SU-DHL-6 (cell line): ENCODE results near the gene CHN1.

Source experiments
- H2AFZ ChIP-seq: fragments of 200-600 bp; sonication (generic); 2 replicates; pipeline ENCODE4 v1.6.1; 2014; ENCODE audit warnings: low read depth, mild to moderate bottlenecking, moderate library complexity, mixed read lengths, antibody characterized with exemption, low read length; ENCODE audit not compliant: severe bottlenecking
- H3F3A ChIP-seq: fragments of 200-600 bp; shearing (Covaris generic); 2 replicates; pipeline ENCODE4 v1.6.0; 2016; ENCODE audit warnings: antibody characterized with exemption, mild to moderate bottlenecking; ENCODE audit not compliant: insufficient read depth
- H3K27ac ChIP-seq: fragments of 200-600 bp; sonication (generic); 2 replicates; pipeline ENCODE4 v1.5.1; 2016; ENCODE audit warnings: low read depth, mild to moderate bottlenecking, low read length, moderate library complexity, mixed read lengths
- H3K27me3 ChIP-seq: fragments of 200-600 bp; sonication (generic), shearing (Covaris generic); 2 replicates; pipeline ENCODE4 v1.6.0; 2014; ENCODE audit warnings: mild to moderate bottlenecking, low read length
- H3K36me3 ChIP-seq: fragments of 200-600 bp; sonication (generic); 2 replicates; pipeline ENCODE4 v1.6.1; 2014; ENCODE audit warnings: mild to moderate bottlenecking, low read length, mixed read lengths
- H3K4me2 ChIP-seq: fragments of 300-600, 200-600 bp; shearing (Covaris generic), sonication (generic); 2 replicates; pipeline ENCODE4 v1.6.0; 2014; ENCODE audit warnings: low read length, low read depth, mild to moderate bottlenecking; ENCODE audit not compliant: poor library complexity, severe bottlenecking
- H3K4me3 ChIP-seq: fragments of 200-600 bp; sonication (generic); 2 replicates; pipeline ENCODE4 v1.5.1; 2014; ENCODE audit warnings: antibody characterized with exemption, low read length, mild to moderate bottlenecking, mixed read lengths; ENCODE audit not compliant: insufficient read depth, poor library complexity, severe bottlenecking
- H3K79me2 ChIP-seq: fragments of 200-600 bp; sonication (generic); 2 replicates; pipeline ENCODE4 v1.6.1; 2014; ENCODE audit warnings: mild to moderate bottlenecking, low read length, moderate library complexity; ENCODE audit not compliant: insufficient read depth
- H3K9ac ChIP-seq: fragments of 200-600 bp; sonication (generic); 2 replicates; pipeline ENCODE4 v1.7.0; 2014; ENCODE audit warnings: mild to moderate bottlenecking, low read length
- H3K9me2 ChIP-seq: fragments of 200-600 bp; sonication (generic); replicated peaks from 2 replicates; pipeline ENCODE4 v1.6.1; 2014; ENCODE audit warnings: low read length; ENCODE audit not compliant: insufficient read depth
- H3K9me3 ChIP-seq: fragments of 200-600 bp; sonication (generic); 2 replicates; pipeline ENCODE4 v1.6.1; 2014; ENCODE audit warnings: low read length, mixed read lengths; ENCODE audit not compliant: insufficient read depth
- H4K20me1 ChIP-seq: fragments of 200-600 bp; sonication (generic); 2 replicates; pipeline ENCODE4 v1.6.1; 2014; ENCODE audit warnings: low read depth, mild to moderate bottlenecking, antibody characterized with exemption, low read length, moderate library complexity, mixed read lengths
- EZH2phosphoT487 ChIP-seq: fragments of 200-600 bp; sonication (generic), shearing (Covaris generic); conservative IDR thresholded peaks from 2 replicates; pipeline ENCODE4 v1.6.1; 2018; ENCODE audit warnings: mild to moderate bottlenecking, antibody characterized with exemption, low read length, moderate library complexity, mixed read lengths
- TF ChIP-seq, protein P1 (sequence below): fragments of 200-600 bp; sonication (generic); IDR thresholded peaks from one replicate; pipeline ENCODE4 v1.5.1; 2017; ENCODE audit warnings: antibody characterized with exemption, mild to moderate bottlenecking, low read length, moderate library complexity; ENCODE audit not compliant: insufficient read depth, poor library complexity, severe bottlenecking

CHN1 gene

DNA sequence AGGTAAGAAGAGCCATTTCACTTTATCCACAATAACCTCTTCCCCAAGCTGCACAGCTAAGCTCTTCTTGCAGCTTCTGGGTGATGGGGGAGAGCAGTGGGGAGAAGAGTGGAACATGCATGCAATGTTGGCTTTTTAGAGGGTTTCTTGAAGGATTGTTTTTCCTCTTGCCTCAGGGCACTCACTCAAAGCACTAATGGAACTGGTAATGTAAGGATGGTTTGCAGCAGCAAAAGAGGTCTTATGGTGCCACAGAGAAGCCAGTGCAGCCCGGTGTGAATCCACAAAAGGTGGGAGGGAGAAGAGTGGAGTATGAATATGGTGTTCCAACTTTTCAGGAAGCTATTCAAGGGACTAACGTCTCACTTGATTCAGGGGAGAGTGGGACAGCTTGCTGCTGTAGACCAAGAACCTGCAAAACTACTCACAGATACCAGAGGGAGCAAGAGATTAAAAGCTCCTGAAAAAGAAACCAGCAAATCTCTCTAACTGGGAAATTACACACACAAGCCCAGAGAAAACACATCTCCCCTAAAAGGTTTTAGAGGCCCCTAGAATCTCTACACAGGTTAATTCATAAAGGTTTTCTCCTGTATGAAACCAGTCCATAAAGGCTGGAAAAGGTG is 116.4 kb downstream of the CHN1 start:
- H3K4me3 ChIP-seq: no peak overlapping the region
- no peaks in the 10 kb centered on the region for H3F3A ChIP-seq
- H3K27ac ChIP-seq: no peak overlapping the region
- H3K4me2 ChIP-seq: no peak overlapping the region
- no peaks in the 10 kb centered on the region for H3K9me2 ChIP-seq
- no peaks in the 10 kb centered on the region for H3K79me2 ChIP-seq
- no peaks in the 10 kb centered on the region for H4K20me1 ChIP-seq
- no peaks in the 10 kb centered on the region for H3K9me3 ChIP-seq
- no peaks in the 10 kb centered on the region for H3K36me3 ChIP-seq
- no peaks in the 10 kb centered on the region for H3K27me3 ChIP-seq
- H3K9ac ChIP-seq: no peak overlapping the region
- no peak for TF ChIP-seq EZH2phosphoT487
- H2AFZ ChIP-seq: no peak overlapping the region

DNA sequence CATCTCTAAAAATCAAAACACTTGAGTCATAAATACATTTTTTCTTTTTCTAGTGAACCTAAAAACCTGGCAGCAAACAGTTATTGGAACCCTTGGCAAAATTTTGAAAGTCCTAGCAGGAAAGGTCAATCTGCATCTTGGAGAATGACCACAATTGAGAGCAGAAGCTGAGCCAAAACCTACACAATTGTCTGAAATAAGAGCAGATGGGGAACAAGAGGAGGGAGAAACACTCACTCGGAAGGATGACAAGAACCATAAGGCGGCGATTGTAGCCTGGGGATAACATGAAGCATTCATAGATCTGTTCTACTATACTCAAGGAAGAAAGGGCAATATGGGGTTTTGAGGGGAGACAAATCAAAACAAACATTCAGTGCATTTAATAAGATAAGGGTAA is 117.0 kb downstream of the CHN1 start:
- Histone ChIP-seq H3K36me3 (no peaks in the 10 kb centered on the region), H3K4me2 (no peak overlapping the region)
- no peak for TF ChIP-seq EZH2phosphoT487
- TF ChIP-seq, protein P1, sequence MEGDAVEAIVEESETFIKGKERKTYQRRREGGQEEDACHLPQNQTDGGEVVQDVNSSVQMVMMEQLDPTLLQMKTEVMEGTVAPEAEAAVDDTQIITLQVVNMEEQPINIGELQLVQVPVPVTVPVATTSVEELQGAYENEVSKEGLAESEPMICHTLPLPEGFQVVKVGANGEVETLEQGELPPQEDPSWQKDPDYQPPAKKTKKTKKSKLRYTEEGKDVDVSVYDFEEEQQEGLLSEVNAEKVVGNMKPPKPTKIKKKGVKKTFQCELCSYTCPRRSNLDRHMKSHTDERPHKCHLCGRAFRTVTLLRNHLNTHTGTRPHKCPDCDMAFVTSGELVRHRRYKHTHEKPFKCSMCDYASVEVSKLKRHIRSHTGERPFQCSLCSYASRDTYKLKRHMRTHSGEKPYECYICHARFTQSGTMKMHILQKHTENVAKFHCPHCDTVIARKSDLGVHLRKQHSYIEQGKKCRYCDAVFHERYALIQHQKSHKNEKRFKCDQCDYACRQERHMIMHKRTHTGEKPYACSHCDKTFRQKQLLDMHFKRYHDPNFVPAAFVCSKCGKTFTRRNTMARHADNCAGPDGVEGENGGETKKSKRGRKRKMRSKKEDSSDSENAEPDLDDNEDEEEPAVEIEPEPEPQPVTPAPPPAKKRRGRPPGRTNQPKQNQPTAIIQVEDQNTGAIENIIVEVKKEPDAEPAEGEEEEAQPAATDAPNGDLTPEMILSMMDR: no peak

DNA sequence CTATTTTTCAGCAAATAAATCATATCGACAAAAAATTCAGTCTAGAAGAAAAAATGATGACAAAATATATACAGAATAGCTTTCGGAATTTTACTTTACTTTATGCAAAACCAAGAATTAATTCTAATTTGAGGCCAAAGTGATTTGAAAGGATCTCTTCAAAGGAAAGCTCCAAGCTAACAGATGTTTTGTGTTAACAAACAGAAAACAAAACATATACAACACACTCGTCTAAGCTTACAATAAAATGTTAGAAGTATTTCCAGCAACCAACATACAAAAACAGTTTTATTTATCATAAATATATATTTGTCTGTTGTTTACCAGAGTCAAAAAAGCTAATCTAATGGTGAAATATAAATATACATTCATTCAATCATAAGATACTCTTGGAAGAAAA is 122.8 kb downstream of the CHN1 start:
- Histone ChIP-seq H3K9me2 (no peaks in the 10 kb centered on the region), H3K79me2 (no peaks in the 10 kb centered on the region), H3K27me3 (no peaks in the 10 kb centered on the region), H3K27ac (no peak overlapping the region), H3K36me3 (no peaks in the 10 kb centered on the region), H2AFZ (no peak overlapping the region), H3K4me2 (no peak overlapping the region), H3K4me3 (no peak overlapping the region), H4K20me1 (no peaks in the 10 kb centered on the region), H3K9ac (no peak overlapping the region), H3F3A (no peaks in the 10 kb centered on the region), H3K9me3 (no peaks in the 10 kb centered on the region)
- TF ChIP-seq, protein P1: no peak
- no peak for TF ChIP-seq EZH2phosphoT487

More for the DNA sequence above, 117.0 kb downstream of the CHN1 start:
- Histone ChIP-seq H3K79me2 (no peaks in the 10 kb centered on the region), H3K9me2 (no peaks in the 10 kb centered on the region), H3K27me3 (no peaks in the 10 kb centered on the region), H4K20me1 (no peaks in the 10 kb centered on the region), H3K27ac (no peak overlapping the region), H3F3A (no peaks in the 10 kb centered on the region), H3K4me3 (no peak overlapping the region), H3K9ac (no peak overlapping the region), H2AFZ (no peak overlapping the region), H3K9me3 (no peaks in the 10 kb centered on the region)

DNA sequence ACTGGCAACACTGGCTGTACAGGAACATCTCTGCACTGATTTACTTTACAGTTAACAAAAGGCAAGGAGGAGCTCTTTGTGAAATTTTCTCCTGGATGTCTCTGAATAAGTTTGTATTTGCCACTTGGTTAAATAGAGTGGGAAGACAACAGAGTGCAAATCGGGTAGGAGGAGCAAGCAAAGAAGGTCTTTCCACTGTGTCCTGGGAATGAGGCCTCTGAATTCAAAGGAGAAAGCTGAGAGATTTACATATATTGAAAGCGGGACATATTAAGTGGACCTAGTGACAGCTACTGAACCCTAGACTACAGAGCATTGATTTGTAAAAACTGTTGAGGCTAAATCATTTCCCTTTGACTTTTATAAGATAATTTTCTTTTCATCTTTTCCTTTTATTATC is 123.5 kb downstream of the CHN1 start:
- no peaks in the 10 kb centered on the region for H3K79me2 ChIP-seq
- no peak overlapping the region for H3K4me3 ChIP-seq
- H3K27me3 ChIP-seq: no peaks in the 10 kb centered on the region
- H3K36me3 ChIP-seq: no peaks in the 10 kb centered on the region
- H3K27ac ChIP-seq: no peak overlapping the region
- no peak overlapping the region for H2AFZ ChIP-seq
- TF ChIP-seq EZH2phosphoT487: no peak
- no peak overlapping the region for H3K9ac ChIP-seq
- no peaks in the 10 kb centered on the region for H3K9me2 ChIP-seq
- no peaks in the 10 kb centered on the region for H4K20me1 ChIP-seq
- H3K9me3 ChIP-seq: no peaks in the 10 kb centered on the region
- H3K4me2 ChIP-seq: no peak overlapping the region
- no peaks in the 10 kb centered on the region for H3F3A ChIP-seq
